ENCODE results near the gene KICS2. TPM values are rescaled to one million over a fixed set of nuclear protein-coding genes. Genes with fewer than 3 reads are reported as not detected.

Gene KICS2
- total RNA-seq (1 to 10 TPM; 3.2 to 6.1 (median 4.2) TPM), polyA plus RNA-seq (1 to 10 TPM; 1.8 to 2.6 TPM)
- long read RNA-seq, donor 1, full-length matches to known transcripts, result 1 of 1 reads
- long read RNA-seq, donor 1, partial matches to known transcripts, result 0 of 1 reads
- long read RNA-seq, donor 1, other reads (novel, unspliced or antisense), result 0 of 1 reads
- long read RNA-seq, donor 2, full-length matches to known transcripts, result 1 of 1 reads
- long read RNA-seq, donor 2, partial matches to known transcripts, result 0 of 1 reads
- long read RNA-seq, donor 2, other reads (novel, unspliced or antisense), result 0 of 1 reads
- long read RNA-seq, donor 3, full-length matches to known transcripts, result 7 of 9 reads
- long read RNA-seq, donor 3, partial matches to known transcripts, result 1 of 9 reads
- long read RNA-seq, donor 3, other reads (novel, unspliced or antisense), result 1 of 9 reads

DNA sequence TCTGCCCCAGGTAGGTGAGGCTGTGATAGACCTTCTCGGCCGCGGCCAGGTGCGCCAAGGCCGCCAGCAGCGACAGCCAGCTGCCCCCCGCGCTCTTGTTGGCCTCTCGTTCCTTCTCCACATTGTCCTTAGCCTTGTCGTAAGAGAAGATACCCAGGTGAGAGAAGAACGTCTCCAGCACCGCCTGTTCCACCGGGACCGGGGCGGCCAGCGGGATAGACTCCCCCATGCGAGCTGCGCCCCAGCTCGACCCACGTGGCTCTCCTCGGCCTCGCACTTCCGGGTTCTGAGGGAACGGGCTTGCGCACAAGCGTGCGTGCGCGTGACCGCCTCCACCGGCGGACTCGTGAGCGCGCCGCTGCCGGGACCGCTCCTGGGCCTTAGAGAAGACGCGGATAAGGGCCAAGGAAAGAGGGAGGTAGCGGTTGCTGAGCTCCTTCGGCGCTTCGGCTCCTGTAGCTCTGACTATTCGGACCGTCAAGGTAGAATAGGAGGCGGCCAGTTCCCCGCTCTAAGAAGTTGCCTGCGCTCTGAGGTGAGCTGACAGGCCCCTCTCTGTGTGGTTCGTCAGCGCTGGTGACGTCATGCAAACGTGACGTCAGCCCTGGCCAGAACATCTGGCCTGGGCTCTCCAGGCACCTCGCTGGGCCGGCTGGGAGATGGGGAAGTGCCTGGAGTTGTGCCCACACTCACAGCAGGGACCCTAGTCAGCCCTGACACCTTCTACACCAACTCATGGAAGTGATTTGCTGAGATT, at the start of gene KICS2:
KICS2 (minus strand) TSS at position 288 of the 757 bp plus-strand sequence; CDS start at position 229, 59 bp downstream.
- Histone ChIP-seq H3K4me1 (peaks cover 0 to 26% (median 11%) of the 10 kb centered on the region in 9 donors), H3K27ac (peak within 1 kb of the TSS; percentile 44 to 95 (median 90)), H3K36me3 (no peaks in the 10 kb centered on the region), H3K27me3 (no peaks in the 10 kb centered on the region), H3K9me3 (no peaks in the 10 kb centered on the region), H3K4me3 (peak within 1 kb of the TSS; percentile 60 to 94 (median 88))
- WGBS, 2 donors, result 0% methylated on average over 56 of the region's 56 CpGs
- TF ChIP-seq, protein P1, sequence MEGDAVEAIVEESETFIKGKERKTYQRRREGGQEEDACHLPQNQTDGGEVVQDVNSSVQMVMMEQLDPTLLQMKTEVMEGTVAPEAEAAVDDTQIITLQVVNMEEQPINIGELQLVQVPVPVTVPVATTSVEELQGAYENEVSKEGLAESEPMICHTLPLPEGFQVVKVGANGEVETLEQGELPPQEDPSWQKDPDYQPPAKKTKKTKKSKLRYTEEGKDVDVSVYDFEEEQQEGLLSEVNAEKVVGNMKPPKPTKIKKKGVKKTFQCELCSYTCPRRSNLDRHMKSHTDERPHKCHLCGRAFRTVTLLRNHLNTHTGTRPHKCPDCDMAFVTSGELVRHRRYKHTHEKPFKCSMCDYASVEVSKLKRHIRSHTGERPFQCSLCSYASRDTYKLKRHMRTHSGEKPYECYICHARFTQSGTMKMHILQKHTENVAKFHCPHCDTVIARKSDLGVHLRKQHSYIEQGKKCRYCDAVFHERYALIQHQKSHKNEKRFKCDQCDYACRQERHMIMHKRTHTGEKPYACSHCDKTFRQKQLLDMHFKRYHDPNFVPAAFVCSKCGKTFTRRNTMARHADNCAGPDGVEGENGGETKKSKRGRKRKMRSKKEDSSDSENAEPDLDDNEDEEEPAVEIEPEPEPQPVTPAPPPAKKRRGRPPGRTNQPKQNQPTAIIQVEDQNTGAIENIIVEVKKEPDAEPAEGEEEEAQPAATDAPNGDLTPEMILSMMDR (IDR thresholded peaks at IDR 0.05), result peak in 3 of 9 donors; percentile 6 to 7 (median 6)
- ATAC-seq (peak; percentile 98 to 100 (median 99)), DNase-seq (peak; percentile 92 to 93)
- intact Hi-C loops (cut with DNase I), result loop anchor here in 1 of 10 donors (1.0 to 10.0 kb wide), 2 partner anchors 127 to 379 kb away; no protein-coding TSS in a partner anchor

DNA sequence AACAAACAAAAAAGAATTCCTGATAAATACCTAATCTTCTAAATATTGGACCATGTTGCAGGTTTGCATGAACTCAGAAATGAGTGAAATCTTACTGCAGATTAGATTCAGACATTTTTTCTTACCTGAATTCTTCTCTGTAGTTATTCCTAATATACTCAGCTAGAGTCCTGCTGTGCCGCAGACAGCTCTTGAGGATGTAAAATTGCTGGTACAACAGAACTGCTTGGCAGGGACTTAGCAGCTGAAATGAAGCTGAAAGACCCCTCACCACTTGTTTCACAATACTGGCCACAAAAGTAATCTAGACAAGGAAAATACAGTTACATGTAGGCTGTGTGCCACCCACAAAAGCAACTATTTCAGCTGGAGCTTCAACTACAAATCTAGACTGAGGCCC, 48.3 kb upstream of the KICS2 start:
- DNase-seq (no peak), ATAC-seq (no peak)
- no peak overlapping the region for H3K27ac ChIP-seq
- TF ChIP-seq, protein P1 (IDR thresholded peaks at IDR 0.05), result no peak
- intact Hi-C loops (cut with DNase I), result no loop called here
- H3K4me3 ChIP-seq, result no peak overlapping the region
- WGBS, 2 donors, result 95 to 98% methylated on average over 1 of the region's 1 CpG
- no peaks in the 10 kb centered on the region for H3K36me3 ChIP-seq
- H3K27me3 ChIP-seq, result no peaks in the 10 kb centered on the region
- H3K9me3 ChIP-seq, result no peaks in the 10 kb centered on the region
- H3K4me1 ChIP-seq, result no peaks in the 10 kb centered on the region

DNA sequence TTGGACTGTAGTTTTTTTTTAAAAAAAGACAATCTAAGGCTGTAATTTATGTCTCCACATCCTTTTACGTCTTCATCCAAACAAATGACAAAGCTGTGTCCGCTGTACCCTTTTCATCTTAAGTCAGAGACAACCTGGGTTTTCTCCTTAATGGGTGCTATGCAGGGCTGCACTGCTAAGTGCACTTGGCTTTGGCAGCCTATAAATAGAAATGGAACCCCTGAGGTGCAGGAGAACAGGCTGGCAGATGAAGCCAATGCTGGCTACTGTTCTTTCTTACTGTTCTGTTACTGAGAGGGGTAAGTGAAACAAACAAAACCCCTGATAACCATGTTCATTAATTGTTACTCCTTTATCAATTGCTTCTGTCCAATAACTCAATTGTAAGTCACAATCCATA, 47.1 kb upstream of the KICS2 start:
- 81 to 85% methylated on average over 2 of the region's 2 CpGs for WGBS, 2 donors
- ATAC-seq, result no peak
- no peaks in the 10 kb centered on the region for H3K36me3 ChIP-seq
- no peaks in the 10 kb centered on the region for H3K9me3 ChIP-seq
- no peak overlapping the region for H3K27ac ChIP-seq
- no peak overlapping the region for H3K4me3 ChIP-seq
- TF ChIP-seq, protein P1 (IDR thresholded peaks at IDR 0.05), result no peak
- DNase-seq, result no peak
- no peaks in the 10 kb centered on the region for H3K27me3 ChIP-seq
- no peaks in the 10 kb centered on the region for H3K4me1 ChIP-seq
- intact Hi-C loops (cut with DNase I), result loop anchor here in 2 of 10 donors (10.0 kb wide), 2 partner anchors 126 to 1164 kb away; partner anchors contain the start of gene C12orf56 (in 1 of the 2)

DNA sequence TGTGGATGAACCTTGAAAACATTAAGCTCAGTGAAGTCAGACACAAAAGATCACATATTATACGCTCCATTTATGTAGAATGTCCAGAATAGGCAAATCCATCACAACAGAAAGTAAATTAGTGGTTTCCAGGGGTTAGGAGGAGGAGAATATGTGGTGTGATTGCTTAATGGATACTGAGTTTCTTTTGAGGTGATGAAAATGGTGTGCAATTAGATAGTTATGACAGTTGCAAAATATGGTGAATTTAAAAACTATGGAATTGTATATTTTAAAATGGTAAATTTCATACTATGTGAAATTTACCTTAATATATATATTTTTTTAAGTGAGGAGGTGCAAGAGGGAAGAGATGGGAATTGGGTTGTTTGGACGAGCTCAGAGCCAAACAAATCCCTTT, 46.3 kb upstream of the KICS2 start:
- no peak for DNase-seq
- no peak for ATAC-seq
- Histone ChIP-seq H3K27me3 (no peaks in the 10 kb centered on the region), H3K9me3 (no peaks in the 10 kb centered on the region), H3K27ac (no peak overlapping the region), H3K4me1 (no peaks in the 10 kb centered on the region), H3K36me3 (no peaks in the 10 kb centered on the region), H3K4me3 (no peak overlapping the region)
- TF ChIP-seq, protein P1 (IDR thresholded peaks at IDR 0.05), result no peak
- intact Hi-C loops (cut with DNase I), result loop anchor here in 2 of 10 donors (10.0 kb wide), 2 partner anchors 126 to 1164 kb away; partner anchors contain the start of gene C12orf56 (in 1 of the 2)
- WGBS, 2 donors, result 0% methylated on average over 2 of the region's 2 CpGs

All from heart right ventricle (tissue), 16 donors.